ENCODE measurements around the gene TFEC. TPM values are rescaled to one million over a fixed set of nuclear protein-coding genes. Genes with fewer than 3 reads are reported as not detected.

TFEC gene
- total RNA-seq, 1 experiment from 2014 or later = not detected

- no peaks in the 10 kb centered on the region for H3K27me3 Mint-ChIP-seq (ENCODE audit: low read depth)
- H2BK5ac ChIP-seq (ENCODE audit: insufficient read length, low read length) = no peak overlapping the region
- no peaks in the 10 kb centered on the region for H3K23me2 ChIP-seq (ENCODE audit: insufficient read length, low read depth, low read length, poor library complexity, severe bottlenecking)
- H3K9me3 Mint-ChIP-seq = no peaks in the 10 kb centered on the region
- H4K20me1 ChIP-seq (ENCODE audit: control insufficient read depth, insufficient read depth, insufficient read length) = no peaks in the 10 kb centered on the region
- no peak overlapping the region for H3K56ac ChIP-seq (ENCODE audit: insufficient read length, low read depth, low read length)
- H2BK12ac ChIP-seq (ENCODE audit: insufficient read length, low read depth, low read length) = no peak overlapping the region
- no peak overlapping the region for H4K5ac ChIP-seq (ENCODE audit: insufficient read length, low read depth, low read length)
- H3K79me2 ChIP-seq (ENCODE audit: insufficient read depth, low read length) = no peaks in the 10 kb centered on the region
- no peaks in the 10 kb centered on the region for H3K79me1 ChIP-seq (ENCODE audit: insufficient read depth, low read depth, low read length, poor library complexity, severe bottlenecking)
- no peak overlapping the region for H3K14ac ChIP-seq (ENCODE audit: insufficient read depth, low read length)
- DNase-seq = no peak
- no peaks in the 10 kb centered on the region for H3K36me3 Mint-ChIP-seq (ENCODE audit: insufficient read depth in 1 of 3, low read depth in 3 of 3)
- no peak overlapping the region for H2BK120ac ChIP-seq (ENCODE audit: low read depth, low read length, poor library complexity, severe bottlenecking)
- WGBS (ENCODE audit: extremely low coverage, insufficient read length, low lambda C conversion rate) = no CpG with 5 or more reads among the region's 3 CpGs
- H2AFZ ChIP-seq (ENCODE audit: low read length) = no peak overlapping the region
- no peak overlapping the region for H2BK20ac ChIP-seq (ENCODE audit: low read depth, low read length, poor library complexity, severe bottlenecking)
- H2AK5ac ChIP-seq (ENCODE audit: insufficient read length, low read length) = no peak overlapping the region
- H3K27ac Mint-ChIP-seq = no peak overlapping the region
- no peak overlapping the region for H4K91ac ChIP-seq (ENCODE audit: insufficient read length, low read depth, low read length)
- no peak overlapping the region for H3K4me3 Mint-ChIP-seq
- no peak overlapping the region for H3T11ph ChIP-seq (ENCODE audit: low read length)
- no peak overlapping the region for H3K9ac ChIP-seq (ENCODE audit: extremely low read depth, insufficient read length, low read length)
- no peak overlapping the region for H2BK15ac ChIP-seq (ENCODE audit: low read depth, low read length)
- H4K8ac ChIP-seq (replicated peaks; ENCODE audit: insufficient read length, low read depth, low read length) = no peak overlapping the region
- TF ChIP-seq CTCF (conservative IDR thresholded peaks at IDR 0.05) = no peak
- no peak overlapping the region for H3K4me2 ChIP-seq (ENCODE audit: insufficient read depth, insufficient read length, low read length)
- no peak overlapping the region for H3K18ac ChIP-seq (ENCODE audit: insufficient read length, low read depth, low read length)
- 0 out of 4 replicates have a peak, but pooled peaks cover 3 to 6% of the 10 kb centered on the region in 2 experiments for H3K4me1 Mint-ChIP-seq
- no peak overlapping the region for H3K23ac ChIP-seq (ENCODE audit: insufficient read length, low read depth, low read length)
- H3K27me3 ChIP-seq (ENCODE audit: insufficient read depth, low read length) = no peaks in the 10 kb centered on the region
- no peak overlapping the region for H3K4ac ChIP-seq (ENCODE audit: low read depth, low read length)
- no peak overlapping the region for H3K27ac ChIP-seq (ENCODE audit: insufficient read length, low read depth, low read length)
- no peaks in the 10 kb centered on the region for H3K4me1 ChIP-seq (ENCODE audit: insufficient read depth, low read length)
- no peaks in the 10 kb centered on the region for H3K9me3 ChIP-seq (ENCODE audit: control insufficient read depth, low read depth, low read length)
Measured at GRCh38 chr7:115911465-115911864, 119.1 kb downstream of the TFEC start.

Data from H9 (cell line).